PC-9 (cell line): ENCODE measurements around the gene ATXN1.

ENCODE experiments used
- CTCF ChIP-seq: fragments of 200-600 bp; sonication (generic); conservative IDR thresholded peaks from 2 replicates; pipeline ENCODE4 v1.6.1; 2017; ENCODE audit warnings: mixed run types, antibody characterized with exemption, mild to moderate bottlenecking, moderate library complexity
- EZH2 ChIP-seq: fragments of 200-600 bp; sonication (generic); IDR thresholded peaks from 2 replicates; pipeline ENCODE4 v1.8.0; 2017; ENCODE audit warnings: antibody characterized with exemption, low read depth

DNA sequence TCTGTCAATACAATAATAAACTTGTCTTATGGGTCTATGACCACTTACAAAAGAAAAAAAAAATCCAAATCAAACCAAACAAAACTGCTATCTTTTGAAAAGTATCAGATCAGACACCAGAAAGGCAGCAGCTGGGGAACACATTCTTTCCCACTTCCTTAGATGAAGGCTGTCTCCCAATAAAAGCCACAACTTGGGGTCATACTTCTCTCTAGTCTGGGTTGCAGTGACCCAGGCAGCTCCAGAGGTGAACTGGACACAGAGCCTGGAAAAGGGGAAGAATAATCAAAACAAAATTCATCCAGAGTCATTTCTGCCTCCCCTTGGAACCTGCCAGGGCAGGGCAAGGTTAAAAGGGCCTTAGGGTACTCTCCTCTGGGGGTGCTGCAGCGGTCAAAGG, 19.1 kb downstream of the ATXN1 start:
- TF ChIP-seq CTCF (no peak), EZH2 (no peak)
